ENCODE data around the gene MDH2.

MDH2 gene

GRCh38 chr7:76066716-76067503, 19.0 kb downstream of the MDH2 start:
- DNase-seq (ENCODE audit: extremely low spot score) = peak; percentile 6
- POLR2A ChIA-PET = no interaction called here
- CTCF ChIA-PET = interaction anchor here (0.7 to 1.0 kb wide), 2 partner anchors 36 to 47 kb away, joined by 3 read pairs; no protein-coding TSS in a partner anchor
- no peak for TF ChIP-seq CTCF (IDR thresholded peaks at IDR 0.05; ENCODE audit: control extremely low read depth, extremely low read depth, low read depth, missing control alignments)

- TF ChIP-seq CTCF (IDR thresholded peaks at IDR 0.05; ENCODE audit: control extremely low read depth, extremely low read depth, low read depth, missing control alignments) = no peak
- ChIA-PET POLR2A (interaction anchor here (0.6 kb wide), 1 partner anchor 155 kb away, joined by 3 read pairs; no protein-coding TSS in a partner anchor), CTCF (interaction anchor here (1.3 kb wide), 1 partner anchor 19 kb away, joined by 3 read pairs; no protein-coding TSS in a partner anchor)
- peak; percentile 21 for DNase-seq (ENCODE audit: extremely low spot score)
Measured at GRCh38 chr7:76069238-76069638, 21.3 kb downstream of the MDH2 start.

- DNase-seq (ENCODE audit: extremely low spot score) = no peak
- ChIA-PET POLR2A (interaction anchor here (0.7 to 0.9 kb wide), 2 partner anchors 13 to 27 kb away, joined by 3 to 4 read pairs; no protein-coding TSS in a partner anchor), CTCF (interaction anchor here (1.6 kb wide), 1 partner anchor 18 kb away, joined by 4 read pairs; no protein-coding TSS in a partner anchor)
- no peak for TF ChIP-seq CTCF (IDR thresholded peaks at IDR 0.05; ENCODE audit: control extremely low read depth, extremely low read depth, low read depth, missing control alignments)
Measured at GRCh38 chr7:76071316-76072242, 23.7 kb downstream of the MDH2 start.

- ChIA-PET POLR2A (interaction anchor here (0.5 kb wide), 1 partner anchor 300 kb away, joined by 3 read pairs; no protein-coding TSS in a partner anchor), CTCF (no interaction called here)
- no peak for TF ChIP-seq CTCF (IDR thresholded peaks at IDR 0.05; ENCODE audit: control extremely low read depth, extremely low read depth, low read depth, missing control alignments)
- DNase-seq (ENCODE audit: extremely low spot score) = no peak
Measured at GRCh38 chr7:76072243-76073148, 24.6 kb downstream of the MDH2 start.

GRCh38 chr7:76073335-76073990, 25.6 kb downstream of the MDH2 start:
- DNase-seq (ENCODE audit: extremely low spot score) = no peak
- TF ChIP-seq CTCF (IDR thresholded peaks at IDR 0.05; ENCODE audit: control extremely low read depth, extremely low read depth, low read depth, missing control alignments) = no peak
- POLR2A ChIA-PET = no interaction called here
- CTCF ChIA-PET = no interaction called here

All from GM10248 (cell line).